ENCODE data around the gene WDR7. TPM values are rescaled to one million over a fixed set of nuclear protein-coding genes. Genes with fewer than 3 reads are reported as not detected.

Gene WDR7
- total RNA-seq, 2 experiments from 2014 or later = 41.5 to 44.3 TPM

DNA sequence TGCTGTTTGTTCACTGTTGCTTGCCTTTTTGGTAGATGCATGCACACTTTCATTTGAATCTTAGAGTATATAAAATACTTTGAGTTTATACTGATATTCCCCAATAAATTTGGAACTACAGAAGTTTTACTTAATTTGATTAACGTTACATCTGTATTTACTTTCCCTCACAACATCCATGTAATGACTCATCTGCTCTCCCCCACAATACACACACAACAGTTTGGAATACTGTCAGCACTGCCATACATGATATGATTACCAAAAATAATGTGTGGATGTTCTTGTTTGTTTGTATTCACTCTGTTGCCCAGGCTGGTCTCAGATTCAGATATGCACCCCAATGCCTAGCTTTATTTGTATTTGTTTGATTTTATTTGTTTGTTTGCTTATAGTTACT, 144.2 kb downstream of the WDR7 start:
- H3K36me3 Mint-ChIP-seq (ENCODE audit: low read depth) = no peaks in the 10 kb centered on the region
- H3K4me1 Mint-ChIP-seq = no peaks in the 10 kb centered on the region
- no peak for DNase-seq
- H3K27me3 Mint-ChIP-seq = no peaks in the 10 kb centered on the region
- H3K27ac Mint-ChIP-seq = no peak overlapping the region
- ChIA-PET CTCF (no interaction called here), POLR2A (no interaction called here)
- H3K4me3 Mint-ChIP-seq = no peak overlapping the region
- H3K9me3 Mint-ChIP-seq = no peaks in the 10 kb centered on the region

DNA sequence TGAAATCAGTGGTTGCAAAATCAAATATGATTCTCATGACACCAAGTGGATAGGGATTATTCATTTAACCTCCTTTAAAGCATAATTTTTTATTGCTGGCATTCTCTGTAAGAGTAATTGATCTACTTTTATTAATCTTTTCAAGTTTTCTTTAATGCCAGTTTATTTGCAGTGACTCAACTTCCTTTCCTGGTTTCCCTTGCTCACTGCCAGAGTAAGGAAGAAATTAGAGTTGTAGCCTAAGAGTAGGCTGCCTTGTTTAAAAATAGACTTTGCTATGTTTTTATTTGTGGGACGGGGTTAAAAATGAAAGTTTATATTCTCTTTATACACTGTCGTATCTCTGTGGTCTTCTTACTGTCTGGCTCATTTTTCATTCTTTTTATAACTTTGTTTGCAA, 148.6 kb downstream of the WDR7 start:
- Mint-ChIP-seq H3K36me3 (ENCODE audit: low read depth) (peaks cover 11% of the 10 kb centered on the region), H3K4me3 (no peak overlapping the region), H3K27ac (no peak overlapping the region), H3K9me3 (no peaks in the 10 kb centered on the region), H3K4me1 (no peaks in the 10 kb centered on the region), H3K27me3 (no peaks in the 10 kb centered on the region)
- DNase-seq = no peak
- ChIA-PET POLR2A (no interaction called here), CTCF (no interaction called here)

DNA sequence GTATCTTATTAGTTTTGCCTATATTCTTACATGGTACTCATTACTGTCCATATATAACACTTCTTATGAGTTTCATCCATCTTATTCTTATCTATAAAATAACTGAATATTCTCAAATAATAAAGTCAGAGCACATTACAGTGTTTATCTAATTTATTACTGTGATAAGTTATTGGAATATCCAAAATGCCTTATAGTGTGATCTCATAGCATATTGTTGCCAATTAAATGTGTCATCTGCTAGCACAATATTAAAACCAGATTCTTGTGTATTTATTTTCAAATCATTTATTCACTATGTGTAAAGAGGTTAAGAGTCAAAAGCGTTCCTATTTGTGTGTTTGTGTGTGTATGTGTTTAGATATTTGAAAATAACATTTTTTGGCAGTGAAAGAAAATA, 151.9 kb downstream of the WDR7 start:
- Mint-ChIP-seq H3K4me1 (no peaks in the 10 kb centered on the region), H3K27ac (no peak overlapping the region), H3K4me3 (no peak overlapping the region), H3K27me3 (no peaks in the 10 kb centered on the region), H3K36me3 (ENCODE audit: low read depth) (peaks cover 16% of the 10 kb centered on the region), H3K9me3 (no peaks in the 10 kb centered on the region)
- CTCF ChIA-PET = no interaction called here
- DNase-seq = no peak
- POLR2A ChIA-PET = interaction anchor here (0.6 kb wide), 1 partner anchor 1865 kb away, joined by 5 read pairs; no protein-coding TSS in a partner anchor

DNA sequence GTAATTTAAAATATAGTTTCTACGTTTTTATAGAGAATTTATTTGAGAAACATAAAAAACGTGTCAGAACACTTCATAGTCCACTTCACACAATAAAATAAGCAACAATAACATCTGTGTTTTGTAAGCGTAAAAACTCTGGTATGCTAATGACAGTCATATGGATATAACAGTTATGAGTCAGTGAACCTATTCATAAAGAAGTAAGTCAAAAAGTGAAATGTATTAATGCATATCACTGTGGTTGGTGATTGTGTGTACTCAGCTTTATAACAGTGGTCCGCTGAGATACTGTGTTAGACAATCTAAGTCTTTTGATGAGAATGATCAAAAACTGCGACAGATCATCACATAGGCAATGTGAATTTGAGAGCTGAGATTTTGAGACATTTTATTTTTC, 153.2 kb downstream of the WDR7 start:
- ChIA-PET POLR2A (no interaction called here), CTCF (no interaction called here)
- Mint-ChIP-seq H3K4me3 (no peak overlapping the region), H3K36me3 (ENCODE audit: low read depth) (peaks cover 16% of the 10 kb centered on the region), H3K9me3 (no peaks in the 10 kb centered on the region), H3K27ac (no peak overlapping the region), H3K27me3 (no peaks in the 10 kb centered on the region), H3K4me1 (no peaks in the 10 kb centered on the region)
- DNase-seq = no peak

DNA sequence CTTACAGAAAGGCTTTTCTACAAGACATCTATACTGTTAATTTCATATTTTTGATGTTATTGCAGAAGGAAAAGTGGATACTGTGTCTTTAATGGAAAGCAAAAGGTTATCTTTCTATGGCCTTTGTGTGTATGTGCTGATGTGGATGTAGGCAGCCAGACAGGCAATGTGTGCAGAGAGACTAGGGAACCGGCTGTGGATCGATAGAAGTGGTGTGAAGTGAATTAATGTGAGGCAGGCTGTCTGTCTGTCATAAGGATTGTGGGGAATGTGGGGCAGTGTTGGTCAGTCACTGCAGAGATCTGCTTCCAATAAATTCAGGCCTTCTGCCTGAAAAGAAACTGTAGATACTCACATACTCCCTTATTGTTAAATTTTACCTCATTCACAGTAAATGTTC, 156.7 kb downstream of the WDR7 start:
- ChIA-PET CTCF (interaction anchor here (1.5 kb wide), 1 partner anchor 11 kb away, joined by 3 read pairs; no protein-coding TSS in a partner anchor), POLR2A (no interaction called here)
- no peak overlapping the region for H3K27ac Mint-ChIP-seq
- H3K9me3 Mint-ChIP-seq = no peaks in the 10 kb centered on the region
- DNase-seq = no peak
- no peak overlapping the region for H3K4me3 Mint-ChIP-seq
- no peaks in the 10 kb centered on the region for H3K4me1 Mint-ChIP-seq
- no peaks in the 10 kb centered on the region for H3K27me3 Mint-ChIP-seq
- H3K36me3 Mint-ChIP-seq (ENCODE audit: low read depth) = peaks cover 12% of the 10 kb centered on the region

DNA sequence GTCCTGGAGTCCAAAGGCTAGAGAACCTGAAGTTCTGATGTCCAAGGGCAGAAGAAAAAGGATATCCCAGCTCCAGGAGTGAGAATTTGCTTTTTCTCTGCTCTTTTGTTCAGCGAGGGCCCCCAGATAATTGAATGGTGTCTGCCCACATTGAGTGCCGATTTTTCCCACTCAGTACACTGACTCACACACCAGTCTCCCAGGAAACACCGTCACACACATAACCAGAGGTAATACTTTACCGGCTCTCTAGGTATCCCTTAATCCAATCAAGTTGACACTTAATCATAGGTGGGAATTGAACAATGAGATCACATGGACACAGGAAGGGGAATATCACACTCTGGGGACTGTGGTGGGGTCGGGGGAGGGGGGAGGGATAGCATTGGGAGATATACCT, 161.5 kb downstream of the WDR7 start:
- ChIA-PET POLR2A (no interaction called here), CTCF (no interaction called here)
- H3K27ac Mint-ChIP-seq = no peak overlapping the region

DNA sequence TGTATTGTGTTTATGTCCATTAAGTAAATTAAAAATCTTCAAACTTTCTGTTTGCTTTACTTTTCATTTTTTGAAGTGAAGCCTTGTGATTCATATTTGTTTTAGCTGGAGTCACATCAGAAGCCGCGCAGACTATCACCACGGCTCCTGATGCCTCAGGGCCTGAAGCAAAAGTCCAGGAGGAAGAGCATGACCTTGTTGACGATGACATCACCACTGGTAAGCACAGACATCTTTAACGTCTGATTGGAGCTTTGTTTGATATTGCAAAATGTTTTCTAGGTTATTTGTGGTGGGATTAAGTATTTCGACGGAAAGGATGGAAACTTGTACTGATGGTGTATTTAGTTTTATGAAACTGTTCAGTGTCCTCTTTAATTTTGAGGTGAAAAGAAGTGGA, 164.8 kb downstream of the WDR7 start:
- H3K36me3 Mint-ChIP-seq (ENCODE audit: low read depth) = peaks cover 3% of the 10 kb centered on the region
- no peak overlapping the region for H3K4me3 Mint-ChIP-seq
- no peaks in the 10 kb centered on the region for H3K4me1 Mint-ChIP-seq
- H3K9me3 Mint-ChIP-seq = no peaks in the 10 kb centered on the region
- ChIA-PET POLR2A (no interaction called here), CTCF (no interaction called here)
- DNase-seq = no peak
- no peak overlapping the region for H3K27ac Mint-ChIP-seq
- H3K27me3 Mint-ChIP-seq = no peaks in the 10 kb centered on the region

More for the DNA sequence above, 161.5 kb downstream of the WDR7 start:
- peaks cover 3% of the 10 kb centered on the region for H3K36me3 Mint-ChIP-seq (ENCODE audit: low read depth)
- H3K4me1 Mint-ChIP-seq = no peaks in the 10 kb centered on the region
- no peaks in the 10 kb centered on the region for H3K9me3 Mint-ChIP-seq
- DNase-seq = no peak
- no peak overlapping the region for H3K4me3 Mint-ChIP-seq
- H3K27me3 Mint-ChIP-seq = no peaks in the 10 kb centered on the region

DNA sequence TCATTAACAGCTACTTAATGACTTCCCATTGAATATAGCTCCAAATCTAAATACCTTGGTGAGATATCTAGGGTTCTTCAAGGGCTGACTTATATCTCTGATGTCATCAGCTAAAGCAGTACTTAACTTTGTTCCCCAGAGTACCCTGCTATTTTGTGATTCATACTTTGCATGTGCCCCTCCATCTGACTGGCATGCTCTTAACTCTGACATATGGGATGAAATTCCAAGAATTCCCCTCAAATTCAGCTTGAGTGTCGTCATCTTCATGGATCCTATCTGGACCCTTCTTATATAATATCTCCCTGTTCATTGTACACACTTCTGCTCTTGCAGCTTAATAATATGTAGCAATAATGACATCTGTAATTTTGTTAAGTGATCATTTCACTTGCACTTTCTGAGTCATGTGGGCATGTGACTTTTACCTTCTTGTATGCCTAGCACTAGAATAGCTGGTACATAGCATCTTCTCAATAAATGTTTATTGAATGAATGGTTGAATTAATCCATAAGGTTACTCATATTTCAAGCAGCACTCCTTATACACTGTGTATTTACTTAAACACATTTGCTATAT, 172.9 kb downstream of the WDR7 start:
- no peak overlapping the region for H3K27ac Mint-ChIP-seq
- H3K27me3 Mint-ChIP-seq = no peaks in the 10 kb centered on the region
- ChIA-PET CTCF (interaction anchor here (0.5 to 1.7 kb wide), 3 partner anchors 26 to 146 kb away, joined by 3 read pairs; no protein-coding TSS in a partner anchor), POLR2A (no interaction called here)
- H3K4me3 Mint-ChIP-seq = no peak overlapping the region
- DNase-seq = no peak
- no peaks in the 10 kb centered on the region for H3K9me3 Mint-ChIP-seq
- H3K36me3 Mint-ChIP-seq (ENCODE audit: low read depth) = peaks cover 9% of the 10 kb centered on the region
- peaks cover 12% of the 10 kb centered on the region for H3K4me1 Mint-ChIP-seq

DNA sequence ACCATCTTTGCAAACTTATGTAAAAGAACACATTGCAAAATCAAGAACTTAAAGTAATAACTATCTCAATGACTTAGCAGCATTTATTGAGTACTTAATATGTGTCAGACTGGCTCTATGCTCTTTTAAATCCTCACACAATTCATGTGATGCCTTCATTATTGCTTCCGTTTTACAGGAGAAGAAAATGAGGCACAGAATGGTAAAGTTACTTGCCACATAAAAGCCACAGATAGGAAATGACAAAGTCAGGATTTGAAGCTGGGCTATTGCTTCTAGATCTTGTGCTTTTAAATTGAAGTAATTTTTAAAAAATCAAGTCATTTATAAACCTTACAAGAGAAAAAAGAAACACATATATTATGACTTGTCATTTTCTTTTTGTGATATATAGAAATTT, 174.2 kb downstream of the WDR7 start:
- no peak for DNase-seq
- Mint-ChIP-seq H3K4me3 (no peak overlapping the region), H3K27me3 (no peaks in the 10 kb centered on the region), H3K27ac (no peak overlapping the region), H3K4me1 (peaks cover 12% of the 10 kb centered on the region), H3K9me3 (no peaks in the 10 kb centered on the region), H3K36me3 (ENCODE audit: low read depth) (peaks cover 9% of the 10 kb centered on the region)
- CTCF ChIA-PET = no interaction called here
- POLR2A ChIA-PET = no interaction called here

DNA sequence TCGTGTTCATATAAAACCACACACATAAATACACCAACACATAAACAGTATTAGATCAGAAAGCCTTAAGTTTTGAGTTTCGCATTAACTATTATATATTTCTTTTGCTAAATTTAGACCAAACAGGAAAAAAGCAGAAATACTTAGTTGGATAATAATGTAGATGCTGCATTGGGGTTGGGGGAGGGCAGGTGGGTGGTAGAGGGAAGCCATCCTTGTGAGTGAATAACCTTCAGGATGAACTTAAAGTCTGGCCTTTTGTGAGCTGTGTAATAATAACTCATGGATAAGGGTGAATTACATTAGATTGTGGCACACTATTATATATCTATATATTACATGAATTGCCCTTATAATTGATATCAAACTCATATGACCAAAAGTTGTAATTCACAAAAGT, 174.7 kb downstream of the WDR7 start:
- POLR2A ChIA-PET = no interaction called here
- no peak for DNase-seq
- CTCF ChIA-PET = no interaction called here

DNA sequence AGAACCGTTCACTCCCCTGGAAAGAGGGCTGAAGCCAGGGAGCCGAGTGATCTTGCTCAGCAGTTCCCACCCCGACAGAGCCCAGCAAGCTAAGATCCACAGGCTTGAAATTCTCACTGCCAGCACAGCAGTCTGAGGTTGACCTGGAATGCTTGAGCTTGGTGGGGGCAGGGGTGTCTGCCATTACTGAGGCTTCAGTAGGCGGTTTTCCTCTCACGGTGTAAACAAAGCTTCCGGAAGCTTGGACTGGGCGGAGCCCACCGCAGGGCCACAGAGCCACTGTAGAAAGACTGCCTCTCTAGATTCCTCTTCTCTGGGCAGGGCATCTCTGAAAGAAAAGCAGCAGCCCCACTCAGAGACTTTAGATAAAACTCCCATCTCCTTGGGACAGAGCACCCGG, 180.8 kb downstream of the WDR7 start:
- ChIA-PET POLR2A (no interaction called here), CTCF (no interaction called here)
- H3K27ac Mint-ChIP-seq = no peak overlapping the region
- no peak overlapping the region for H3K4me3 Mint-ChIP-seq
- H3K27me3 Mint-ChIP-seq = no peaks in the 10 kb centered on the region
- DNase-seq = no peak
- peaks cover 3% of the 10 kb centered on the region for H3K36me3 Mint-ChIP-seq (ENCODE audit: low read depth)
- no peaks in the 10 kb centered on the region for H3K9me3 Mint-ChIP-seq
- no peaks in the 10 kb centered on the region for H3K4me1 Mint-ChIP-seq

More for the DNA sequence above, 174.7 kb downstream of the WDR7 start:
- Mint-ChIP-seq H3K4me3 (no peak overlapping the region), H3K9me3 (no peaks in the 10 kb centered on the region), H3K27ac (no peak overlapping the region), H3K4me1 (peaks cover 12% of the 10 kb centered on the region), H3K36me3 (ENCODE audit: low read depth) (peaks cover 9% of the 10 kb centered on the region), H3K27me3 (no peaks in the 10 kb centered on the region)

DNA sequence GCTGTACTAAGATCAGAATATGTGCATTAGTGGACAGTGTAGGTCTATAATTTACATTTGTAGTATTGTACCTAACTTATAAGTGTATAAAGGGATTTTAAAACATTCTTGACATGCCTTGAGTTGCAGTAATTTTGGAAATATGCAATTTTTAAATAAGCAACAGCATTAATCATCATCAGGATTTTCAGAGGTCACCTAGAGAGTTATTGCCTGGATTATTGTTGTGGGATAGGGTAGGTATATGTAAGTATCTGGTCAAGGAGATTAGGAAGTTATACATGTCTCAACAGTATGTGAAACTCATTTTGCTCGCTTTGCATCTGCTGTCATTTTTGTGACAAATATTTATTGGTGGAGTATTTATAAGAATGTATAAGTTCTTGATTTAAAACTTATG, 184.2 kb downstream of the WDR7 start:
- DNase-seq = no peak
- ChIA-PET POLR2A (no interaction called here), CTCF (no interaction called here)
- Mint-ChIP-seq H3K27me3 (no peaks in the 10 kb centered on the region), H3K36me3 (ENCODE audit: low read depth) (no peaks in the 10 kb centered on the region), H3K4me3 (no peak overlapping the region), H3K9me3 (no peaks in the 10 kb centered on the region), H3K4me1 (no peaks in the 10 kb centered on the region), H3K27ac (no peak overlapping the region)

DNA sequence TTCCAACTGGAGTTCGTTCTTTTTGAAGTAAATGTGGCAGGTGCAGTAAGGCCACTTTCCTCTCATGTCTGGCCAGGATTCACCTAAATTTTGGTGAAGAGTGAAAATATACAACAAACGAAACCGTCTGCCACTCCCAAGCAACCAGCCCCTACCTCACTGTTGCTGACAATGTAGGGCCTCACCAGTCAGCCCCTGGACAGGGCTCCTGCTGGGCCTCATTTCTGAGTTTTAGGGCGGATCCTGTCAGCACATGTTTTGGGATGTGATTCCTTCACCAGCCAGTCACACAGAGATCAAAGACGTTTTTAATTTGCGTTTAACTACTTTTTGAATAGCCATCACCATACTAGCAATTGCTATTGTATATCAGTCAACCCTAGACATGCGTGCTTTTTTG, 185.0 kb downstream of the WDR7 start:
- Mint-ChIP-seq H3K36me3 (ENCODE audit: low read depth) (no peaks in the 10 kb centered on the region), H3K4me1 (no peaks in the 10 kb centered on the region), H3K27me3 (no peaks in the 10 kb centered on the region), H3K4me3 (no peak overlapping the region), H3K27ac (no peak overlapping the region), H3K9me3 (no peaks in the 10 kb centered on the region)
- POLR2A ChIA-PET = no interaction called here
- CTCF ChIA-PET = no interaction called here
- no peak for DNase-seq

DNA sequence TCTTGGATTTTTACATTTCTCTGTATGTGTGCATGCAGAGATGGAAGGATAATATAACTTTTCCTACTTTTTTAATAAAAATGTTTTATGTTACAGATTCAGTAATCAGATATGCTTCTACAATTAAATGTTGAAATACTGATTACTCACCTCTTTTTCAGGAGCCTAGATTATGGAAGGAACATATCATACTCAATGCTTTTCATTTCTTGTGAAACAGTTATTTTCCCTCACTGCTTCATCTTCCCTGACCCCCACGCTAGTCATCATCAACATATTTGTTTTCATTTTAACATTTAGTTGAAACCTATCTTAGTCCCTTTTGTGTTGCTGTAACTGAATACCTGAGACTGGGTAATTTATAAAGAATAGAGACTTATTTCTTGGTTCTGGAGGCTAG, 190.7 kb downstream of the WDR7 start:
- POLR2A ChIA-PET = no interaction called here

More for the DNA sequence above, 190.7 kb downstream of the WDR7 start:
- H3K36me3 Mint-ChIP-seq (ENCODE audit: low read depth) = peaks cover 5% of the 10 kb centered on the region
- H3K4me1 Mint-ChIP-seq = no peaks in the 10 kb centered on the region
- no peak overlapping the region for H3K4me3 Mint-ChIP-seq
- no peak for DNase-seq
- CTCF ChIA-PET = no interaction called here
- H3K27me3 Mint-ChIP-seq = no peaks in the 10 kb centered on the region
- H3K9me3 Mint-ChIP-seq = peaks cover 3% of the 10 kb centered on the region
- H3K27ac Mint-ChIP-seq = no peak overlapping the region
